HepG2 (cell line): ENCODE data around the gene TEX22. TPM values are rescaled to one million over a fixed set of nuclear protein-coding genes. Genes with fewer than 3 reads are reported as not detected.

ENCODE experiments used
- CREB3 ChIP-seq: sonication (generic); formaldehyde crosslinking; IDR thresholded peaks from 2 replicates; pipeline ENCODE4 v1.5.0; 2020; ENCODE audit warnings: missing genetic modification reagents
- CSRNP1 ChIP-seq: sonication (generic); formaldehyde crosslinking; IDR thresholded peaks from 2 replicates; pipeline ENCODE4 v1.8.1; 2023; ENCODE audit warnings: mild to moderate bottlenecking, missing genetic modification reagents
- IKZF5 ChIP-seq: IDR thresholded peaks from 2 replicates; pipeline ENCODE4 v1.6.1; 2018; ENCODE audit warnings: missing genetic modification reagents, mild to moderate bottlenecking, missing compliant biosample characterization
- KLF9 ChIP-seq: IDR thresholded peaks from 2 replicates; pipeline ENCODE4 v1.6.1; 2016; ENCODE audit warnings: low read depth
- SALL2 ChIP-seq: sonication (generic); formaldehyde crosslinking; IDR thresholded peaks from 2 replicates; pipeline ENCODE4 v1.8.1; 2023; ENCODE audit warnings: mild to moderate bottlenecking, missing genetic modification reagents, inconsistent platforms
- THRA ChIP-seq: sonication (generic); formaldehyde crosslinking; IDR thresholded peaks from 2 replicates; pipeline ENCODE4 v1.4.0; 2020; ENCODE audit warnings: missing genetic modification reagents, borderline replicate concordance
- ZBTB40 ChIP-seq, 2 experiments: fragments of 450-650 bp in 1 of 2; sonication (generic) in 1 of 2; formaldehyde crosslinking in 1 of 2; IDR thresholded peaks; 2 replicates each; pipeline versions ENCODE4 v1.6.1 to v1.8.0; 2016 to 2022; ENCODE audit warnings: antibody characterized with exemption in 1 of 2, mild to moderate bottlenecking in 1 of 2, missing genetic modification reagents in 1 of 2
- ZMAT3 ChIP-seq: sonication (generic); formaldehyde crosslinking; conservative IDR thresholded peaks from 2 replicates; pipeline ENCODE4 v1.7.0; 2021; ENCODE audit warnings: missing genetic modification reagents
- ZNF34 ChIP-seq: sonication (generic); formaldehyde crosslinking; IDR thresholded peaks from 2 replicates; pipeline ENCODE4 v1.4.0; 2020; ENCODE audit warnings: mild to moderate bottlenecking, missing genetic modification reagents, borderline replicate concordance
- ZNF562 ChIP-seq: sonication (generic); formaldehyde crosslinking; IDR thresholded peaks from 2 replicates; pipeline ENCODE4 v1.8.0; 2022; ENCODE audit warnings: missing genetic modification reagents, borderline replicate concordance
- ZNF577 ChIP-seq: sonication (generic); formaldehyde crosslinking; IDR thresholded peaks from 2 replicates; pipeline ENCODE4 v1.4.0; 2020; ENCODE audit warnings: mild to moderate bottlenecking, low read depth, missing genetic modification reagents, borderline replicate concordance
- ZNF784 ChIP-seq: sonication (generic); formaldehyde crosslinking; IDR thresholded peaks from 2 replicates; pipeline ENCODE4 v1.5.1; 2020; ENCODE audit warnings: missing genetic modification reagents, mild to moderate bottlenecking, borderline replicate concordance
- polyA plus RNA-seq, 8 experiments: library from polyadenylated mRNA; depleted of rRNA in 3 of 8; stranded (reverse) in 7 of 8; unstranded in 1 of 8; fragments of >200 nt; fragmentation: Illumina TruSeq in 4 of 8; extraction: Trizol in 4 of 8; gene quantifications; 2 replicates each; pipeline versions ENCODE4 v1.2.1 to v1.2.3, GENCODE V29; 2011 to 2016; ENCODE audit warnings: low read depth in 4 of 8, missing spikeins in 1 of 8, mixed read lengths in 1 of 8; ENCODE audit not compliant: insufficient read depth in 1 of 8
- total RNA-seq, 5 experiments: library from RNA; depleted of rRNA; stranded (reverse); fragments of >200 nt; fragmentation: Illumina TruSeq; extraction: Trizol; gene quantifications; 2 replicates each; pipeline ENCODE4 v1.2.3, GENCODE V29; 2016; ENCODE audit warnings: low read depth in 1 of 5

TEX22 gene
- total and polyA plus RNA-seq, 2 of the 13 experiments (the other 11 are each of a cell fraction or from before 2014, with no cell fraction given), result 0.07 to 0.27 TPM

GRCh38 chr14:105398044-105398725, at the start of gene TEX22 (continued):
- TF ChIP-seq ZNF784, result peak; percentile 20; the same call in 1 of the 2 replicates
- TF ChIP-seq CREB3 (CRISPR knock-in tag), result peak; percentile 61; the same call in 1 of the 2 replicates
- no peak for TF ChIP-seq ZMAT3 (CRISPR knock-in tag)
- TF ChIP-seq ZNF562 (CRISPR knock-in tag), result no peak
- TF ChIP-seq ZNF34 (CRISPR knock-in tag), result no peak
- TF ChIP-seq ZNF577 (CRISPR knock-in tag), result no peak
- peak; percentile 46; the same call in 1 of the 2 replicates for TF ChIP-seq CSRNP1 (CRISPR knock-in tag)
- no peak for TF ChIP-seq IKZF5 (CRISPR knock-in tag)
- TF ChIP-seq KLF9, result peak; percentile 79; the same call in 1 of the 2 replicates
- peak; percentile 57 for TF ChIP-seq SALL2 (CRISPR knock-in tag)
- 0 out of 2 replicates have a peak, but pooled peaks have one; percentile 10 for TF ChIP-seq ZBTB40 (IDR thresholded peaks at IDR 0.05)
- no peak for TF ChIP-seq ZBTB40 (CRISPR knock-in tag; IDR thresholded peaks at IDR 0.05)
- 0 out of 2 replicates have a peak, but pooled peaks have one; percentile 19 for TF ChIP-seq THRA (CRISPR knock-in tag)
